HG03457 (cell line): ENCODE results near the gene INPP5D.
"Not testable (repeated sequence)": the region's sequence is repeated elsewhere in the genome, so short reads cannot be mapped to it uniquely, and the experiment has no call there.

ENCODE experiments used
- ATAC-seq: cut with Tn5 transposase; IDR thresholded peaks from one replicate; pipeline ENCODE4 v1.9.1; 2021; ENCODE audit warnings: moderate number of reproducible peaks; ENCODE audit not compliant: unreplicated experiment

The INPP5D gene

GRCh38 chr2:233168919-233169318 is 108.8 kb downstream of the INPP5D start:
- ATAC-seq, result no peak

DNA sequence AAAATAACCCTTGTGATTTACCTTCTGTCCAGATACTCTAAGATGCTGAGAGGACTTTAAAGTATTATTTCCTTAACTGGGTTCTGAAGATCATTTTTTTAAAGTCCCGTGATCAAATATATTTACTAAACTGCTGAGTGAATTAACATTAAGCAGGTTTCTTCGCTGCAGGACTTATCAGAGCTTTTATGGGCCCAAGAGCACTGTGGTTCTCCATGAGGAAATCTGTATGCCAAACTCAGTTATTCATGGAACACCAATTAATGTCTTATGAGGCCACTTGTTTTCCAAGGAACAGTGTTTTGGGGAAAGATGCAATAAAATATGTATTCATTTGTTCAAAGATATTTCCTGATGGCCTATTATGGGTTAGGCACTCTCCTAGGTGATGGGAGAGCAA is 111.2 kb downstream of the INPP5D start:
- no peak for ATAC-seq

DNA sequence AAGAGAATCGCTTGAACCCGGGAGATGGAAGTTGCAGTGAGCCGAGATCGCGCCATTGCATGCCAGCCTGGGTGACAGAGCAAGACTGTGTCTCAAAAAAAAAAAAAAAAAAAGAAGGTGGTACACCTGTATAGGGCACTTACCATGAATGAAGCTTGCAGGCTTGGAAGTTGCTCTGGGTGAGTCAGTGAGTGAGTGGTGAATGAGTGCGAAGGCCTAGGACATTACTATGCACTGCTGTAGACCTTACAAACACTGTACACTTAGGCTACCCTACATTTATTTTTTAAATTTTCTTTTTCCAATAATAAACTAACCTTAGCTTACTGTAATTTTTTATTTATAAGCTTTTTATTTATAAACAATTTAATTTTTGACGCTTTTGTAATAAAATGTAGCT is 113.0 kb downstream of the INPP5D start:
- ATAC-seq, result no peak

DNA sequence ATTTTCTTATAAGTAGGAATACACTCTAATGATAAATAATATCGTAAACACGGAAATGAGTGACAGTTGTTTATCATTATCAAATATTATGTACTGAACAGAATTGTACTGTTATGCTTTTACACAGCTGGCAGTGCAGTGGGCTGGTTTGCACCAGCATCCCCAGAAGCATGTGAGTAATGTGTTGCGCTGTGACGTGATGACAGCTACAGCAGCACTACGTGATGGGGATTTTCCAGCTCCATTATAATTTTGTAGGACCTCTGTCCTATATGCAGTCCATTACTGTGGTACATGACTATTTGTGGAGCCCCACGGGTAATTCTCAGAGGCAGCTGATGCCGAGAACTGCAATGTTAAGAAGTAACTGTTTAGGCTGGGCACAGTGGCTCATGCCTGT is 114.0 kb downstream of the INPP5D start:
- no peak for ATAC-seq

DNA sequence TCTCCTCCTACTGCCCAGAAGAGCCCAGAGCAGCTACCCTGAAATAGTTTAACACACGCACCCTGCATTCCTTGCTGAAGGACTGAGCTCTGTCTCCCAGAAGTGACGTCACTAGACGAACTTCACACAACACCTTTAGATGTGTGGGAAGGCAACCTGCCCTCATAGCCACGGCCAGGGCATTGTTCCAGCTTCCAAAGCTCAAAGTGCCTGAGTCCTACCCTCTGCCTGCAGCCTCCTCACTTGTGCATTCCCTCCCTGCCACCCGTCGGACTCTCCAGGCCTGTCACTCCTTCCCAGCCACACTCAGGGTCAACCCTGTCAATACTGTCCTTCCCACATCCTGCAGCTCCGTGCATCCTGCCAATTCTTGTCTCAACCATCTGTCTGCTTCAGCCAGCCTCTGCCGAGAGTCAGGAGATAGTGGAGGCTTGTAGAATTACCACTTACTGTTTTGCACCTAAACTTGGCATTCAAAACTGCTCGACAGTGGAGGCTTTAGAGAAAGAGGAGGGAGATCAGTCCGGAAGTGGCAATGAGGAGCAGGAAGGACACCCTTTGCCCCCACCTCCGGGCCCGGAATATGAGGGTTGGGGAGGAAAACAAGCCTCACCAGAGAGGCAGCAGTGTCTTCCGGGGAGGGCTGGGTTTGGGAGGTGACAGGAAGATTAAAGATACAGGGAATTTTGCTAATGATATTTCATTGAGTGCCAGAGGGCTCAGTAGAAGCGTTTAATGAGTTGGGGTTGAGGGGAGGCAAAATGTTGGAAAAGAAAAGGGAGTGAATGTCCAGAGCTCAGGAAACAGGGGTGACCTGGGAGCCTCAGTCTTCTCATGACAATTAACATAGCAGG is 119.1 kb downstream of the INPP5D start:
- ATAC-seq, result no peak

- no peak for ATAC-seq
Observed at GRCh38 chr2:233179848-233180366, 119.8 kb downstream of the INPP5D start.

- ATAC-seq, result no peak
Observed at GRCh38 chr2:233183869-233184418, 123.8 kb downstream of the INPP5D start.

DNA sequence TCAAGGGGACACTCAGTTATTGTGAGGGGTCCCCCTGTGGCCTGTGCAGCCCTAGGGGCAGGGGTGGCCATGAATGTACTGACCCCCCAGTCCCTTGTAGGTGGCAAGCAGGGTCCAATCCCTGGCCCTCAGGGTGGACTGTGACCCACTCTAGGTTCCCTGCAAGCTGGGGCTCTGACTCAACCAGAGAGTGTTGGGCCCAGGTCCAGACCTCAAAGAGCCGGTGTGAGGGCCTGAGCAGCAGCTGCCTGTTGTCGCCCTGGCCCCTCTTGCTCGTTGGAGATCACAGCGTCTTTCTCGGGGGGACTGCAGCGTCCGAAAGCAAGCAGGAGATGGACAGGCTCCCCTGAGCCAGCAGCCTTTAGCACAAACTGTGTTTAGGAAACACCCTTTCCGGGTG is 124.5 kb downstream of the INPP5D start:
- no peak for ATAC-seq

- no peak for ATAC-seq
Observed at GRCh38 chr2:233185330-233185729, 125.2 kb downstream of the INPP5D start.

- no peak for ATAC-seq
Observed at GRCh38 chr2:233185963-233186362, 125.8 kb downstream of the INPP5D start.

GRCh38 chr2:233186851-233187250 is 126.7 kb downstream of the INPP5D start:
- ATAC-seq, result no peak

- ATAC-seq, result no peak
Observed at GRCh38 chr2:233189025-233189424, 128.9 kb downstream of the INPP5D start.

DNA sequence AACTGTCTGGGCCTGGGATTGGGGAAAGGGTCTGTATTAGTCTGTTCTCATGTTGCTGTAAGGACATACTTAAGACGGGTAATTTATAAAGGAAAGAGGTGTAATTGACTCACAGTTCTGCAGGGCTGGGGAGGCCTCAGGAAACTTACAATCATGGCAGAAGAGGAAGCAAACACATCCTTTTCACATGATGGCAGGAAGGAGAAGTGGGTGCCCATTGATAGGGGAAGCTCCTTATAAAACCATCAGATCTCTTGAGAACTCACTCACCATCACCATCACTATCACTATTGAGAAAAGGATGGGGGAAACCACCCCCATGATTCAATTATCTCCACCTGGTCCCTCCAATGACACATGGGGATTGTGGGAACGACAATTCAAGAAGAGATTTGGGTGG is 130.9 kb downstream of the INPP5D start:
- ATAC-seq, result not testable (repeated sequence)

DNA sequence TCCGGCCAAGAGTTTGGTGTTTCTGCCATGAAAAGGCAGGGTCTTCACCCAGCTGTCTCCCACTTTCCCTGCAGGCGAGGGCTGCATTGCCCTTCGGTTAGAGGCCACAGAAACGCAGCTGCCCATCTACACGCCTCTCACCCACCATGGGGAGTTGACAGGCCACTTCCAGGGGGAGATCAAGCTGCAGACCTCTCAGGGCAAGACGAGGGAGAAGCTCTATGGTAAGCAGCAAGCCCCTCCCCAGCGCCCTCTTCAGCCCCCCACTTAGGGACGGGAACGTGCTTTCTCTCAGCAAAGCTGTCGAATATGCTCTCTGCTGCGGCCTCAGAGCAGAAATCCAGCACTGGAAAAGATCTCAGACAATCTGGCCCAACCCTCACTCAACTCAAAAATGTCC is 133.6 kb downstream of the INPP5D start:
- no peak for ATAC-seq

DNA sequence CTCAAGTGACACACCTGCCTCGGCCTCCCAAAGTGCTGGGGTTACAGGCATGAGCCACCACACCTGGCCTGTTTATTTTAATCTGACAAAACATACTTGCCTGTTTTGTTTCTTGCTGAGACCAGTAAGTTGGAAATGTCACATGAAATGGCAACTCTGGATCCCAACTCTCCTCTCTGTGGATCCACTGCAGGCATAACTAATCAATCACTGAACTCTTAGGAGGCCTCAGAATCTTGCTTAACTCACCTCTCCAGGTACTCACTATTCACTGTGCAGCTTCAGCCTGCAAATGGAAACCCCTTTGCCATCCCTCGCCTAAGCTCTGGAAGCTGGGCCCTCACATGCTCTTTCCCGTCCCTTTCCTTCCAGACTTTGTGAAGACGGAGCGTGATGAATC is 134.9 kb downstream of the INPP5D start:
- ATAC-seq, result no peak

DNA sequence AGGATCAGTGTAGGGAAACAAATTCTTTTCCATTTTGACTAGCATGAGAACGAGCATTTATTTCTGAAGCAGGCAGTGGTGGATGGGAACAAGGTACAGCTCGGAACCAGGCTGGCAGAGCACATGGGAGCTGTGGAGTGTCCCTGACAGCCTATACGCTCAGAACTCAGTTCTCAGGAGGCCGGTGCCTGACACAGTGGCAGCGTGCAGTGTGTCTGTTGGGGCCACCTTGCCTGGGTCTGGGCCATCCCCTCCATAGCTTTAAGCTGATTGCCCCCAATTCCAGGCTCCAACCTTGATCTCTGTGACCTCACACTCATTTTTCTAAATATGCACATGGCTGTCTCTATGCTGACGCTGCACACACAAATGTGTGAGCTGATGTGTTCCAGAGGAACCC is 136.9 kb downstream of the INPP5D start:
- no peak for ATAC-seq

DNA sequence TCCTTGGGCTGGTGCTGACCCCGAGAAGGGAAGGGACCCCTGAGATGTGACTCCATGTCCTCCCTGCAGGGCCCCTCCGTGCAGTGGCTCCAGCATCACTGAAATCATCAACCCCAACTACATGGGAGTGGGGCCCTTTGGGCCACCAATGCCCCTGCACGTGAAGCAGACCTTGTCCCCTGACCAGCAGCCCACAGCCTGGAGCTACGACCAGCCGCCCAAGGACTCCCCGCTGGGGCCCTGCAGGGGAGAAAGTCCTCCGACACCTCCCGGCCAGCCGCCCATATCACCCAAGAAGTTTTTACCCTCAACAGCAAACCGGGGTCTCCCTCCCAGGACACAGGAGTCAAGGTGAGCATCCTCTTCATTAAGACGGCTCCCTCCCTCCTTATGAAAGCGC is 137.9 kb downstream of the INPP5D start:
- ATAC-seq, result no peak

DNA sequence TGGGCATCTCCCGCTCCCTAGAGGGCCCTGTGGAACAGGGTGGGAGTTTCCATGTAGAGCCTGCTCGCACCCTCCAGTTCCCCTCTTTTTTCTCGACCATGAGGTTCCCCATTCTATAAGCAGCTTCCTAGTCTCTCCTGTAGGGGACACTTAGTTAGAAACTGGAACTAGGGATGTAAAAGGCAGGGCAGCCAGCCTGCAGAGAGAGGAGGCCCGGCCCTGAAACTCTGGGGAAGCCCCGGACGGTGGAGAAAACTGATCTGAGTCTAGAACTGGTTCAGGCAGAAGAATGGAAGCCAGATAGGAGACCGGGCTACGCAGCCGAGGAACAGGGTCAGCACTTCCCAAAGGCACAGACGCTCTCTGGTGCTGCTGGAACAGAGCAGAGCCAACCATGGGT is 139.7 kb downstream of the INPP5D start:
- ATAC-seq, result no peak

DNA sequence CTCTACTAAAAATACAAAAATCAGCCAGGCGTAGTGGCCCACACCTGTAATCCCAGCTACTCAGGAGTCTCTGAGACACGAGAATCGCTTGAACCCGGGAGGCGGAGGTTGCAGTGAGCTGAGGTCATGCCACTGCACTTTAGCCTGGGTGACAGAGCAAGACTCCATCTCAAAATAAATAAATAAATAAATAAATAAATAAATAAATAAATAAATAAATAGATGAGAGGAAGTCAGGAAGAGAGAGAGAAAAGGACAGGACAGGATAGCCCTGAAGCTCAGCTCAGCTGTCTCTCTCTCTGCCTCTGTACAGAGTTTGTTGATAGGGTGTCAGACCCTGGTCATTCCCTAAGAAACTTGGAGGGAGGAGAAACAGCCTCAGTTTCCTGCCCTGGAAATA is 140.6 kb downstream of the INPP5D start:
- ATAC-seq, result not testable (repeated sequence)

- ATAC-seq, result no peak
Observed at GRCh38 chr2:233201258-233202013, 141.3 kb downstream of the INPP5D start.

DNA sequence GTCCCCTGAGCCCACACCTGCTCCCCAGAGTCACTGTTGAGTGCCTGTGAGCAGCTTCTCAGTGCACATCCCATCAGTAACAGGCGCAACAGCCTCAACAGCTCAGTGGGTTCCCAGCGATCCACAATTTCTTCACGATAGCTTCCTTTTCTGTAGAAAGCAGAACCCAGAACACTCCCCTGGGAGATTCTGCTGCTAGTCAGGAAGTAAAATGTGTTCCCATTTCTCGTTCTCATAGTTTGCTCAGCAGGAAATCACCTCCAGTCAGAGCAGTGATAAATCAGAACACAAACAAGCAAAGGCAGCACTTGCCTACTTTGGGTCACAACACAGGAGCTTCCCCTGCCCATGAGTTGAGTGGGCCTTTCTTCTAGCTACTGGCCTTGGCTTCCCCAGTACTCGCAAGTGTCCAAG is 142.4 kb downstream of the INPP5D start:
- no peak for ATAC-seq

DNA sequence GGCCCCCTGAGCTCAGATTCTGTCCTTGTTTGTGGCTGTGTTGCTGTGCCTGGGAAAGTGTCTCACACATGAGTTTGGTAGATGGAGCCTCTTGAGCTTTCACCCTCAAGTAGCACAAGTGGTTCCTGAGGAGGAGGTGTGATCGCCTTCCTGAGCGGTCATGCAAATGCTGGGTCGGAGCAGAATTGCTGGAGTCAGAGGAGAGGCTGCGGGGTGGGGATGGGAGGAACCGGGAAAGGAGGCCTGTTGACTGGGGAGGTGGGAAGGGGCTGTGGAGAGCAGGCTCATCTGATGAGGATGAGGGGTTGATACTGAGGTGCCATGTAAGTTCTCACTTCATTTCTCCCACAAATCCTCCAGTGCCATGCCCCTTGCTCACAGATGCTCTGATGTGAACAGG is 142.9 kb downstream of the INPP5D start:
- no peak for ATAC-seq
